K562 (cell line): Measurements from ENCODE around the gene LEAP2. TPM values are rescaled to one million over a fixed set of nuclear protein-coding genes. Genes with fewer than 3 reads are reported as not detected.

Experiments used
- BRD4 ChIP-seq: fragments of 200-600 bp; sonication (generic); IDR thresholded peaks from 2 replicates; pipeline ENCODE4 v1.6.1; 2017; ENCODE audit warnings: inconsistent platforms
- CTBP1 ChIP-seq: fragments of 450-650 bp; IDR thresholded peaks from 2 replicates; pipeline ENCODE4 v1.6.1; 2016; ENCODE audit warnings: borderline replicate concordance
- L3MBTL2 ChIP-seq: fragments of 450-650 bp; IDR thresholded peaks from 2 replicates; pipeline ENCODE4 v1.6.1; 2016; ENCODE audit warnings: mild to moderate bottlenecking, moderate library complexity
- MEF2A ChIP-seq: IDR thresholded peaks from 2 replicates; pipeline ENCODE4 v1.6.1; 2011; ENCODE audit warnings: low read depth, mild to moderate bottlenecking, low read length, moderate library complexity; ENCODE audit not compliant: control insufficient read depth
- ZC3H4 ChIP-seq: sonication (generic); formaldehyde crosslinking; IDR thresholded peaks from 2 replicates; pipeline ENCODE4 v1.9.0; 2021; ENCODE audit warnings: missing genetic modification reagents, borderline replicate concordance
- ZNF318 ChIP-seq, 2 experiments: fragments of 450-650 bp; IDR thresholded peaks; 2 replicates each; pipeline ENCODE4 v1.6.1; 2016; ENCODE audit warnings: mild to moderate bottlenecking in 2 of 2, borderline replicate concordance in 1 of 2, low read depth in 1 of 2, moderate library complexity in 1 of 2
- ZNF644 ChIP-seq: fragments of 200-800 bp; sonication (Bioruptor generic); IDR thresholded peaks from 2 replicates; pipeline ENCODE4 v1.6.1; 2016; ENCODE audit warnings: low read depth, missing genetic modification characterization, missing compliant biosample characterization
- ZNF668 ChIP-seq: fragments of 250-450 bp; sonication (Bioruptor Pico); IDR thresholded peaks from 2 replicates; pipeline ENCODE4 v1.8.0; 2022; ENCODE audit warnings: mild to moderate bottlenecking, inconsistent platforms
- polyA plus RNA-seq, 8 experiments: library from polyadenylated mRNA; depleted of rRNA in 4 of 8; stranded (reverse) in 5 of 8; unstranded in 3 of 8; fragments of >200 nt; fragmentation: Nextera tagmentation in 2 of 8; fragmentation: Illumina TruSeq in 1 of 8; extraction: Ambion mirVana in 2 of 8; extraction: Trizol in 1 of 8; gene quantifications; 2 replicates each; pipeline versions ENCODE4 v1.2.1 to v1.2.3, GENCODE V29; 2011 to 2014; ENCODE audit warnings: inconsistent platforms in 1 of 8, missing spikeins in 1 of 8
- total RNA-seq, 7 experiments: library from RNA; depleted of rRNA in 6 of 7; stranded (reverse); fragments of >200 nt in 6 of 7; fragmentation: Illumina TruSeq in 2 of 7; extraction: Trizol in 2 of 7; gene quantifications; 2 replicates each; pipeline versions ENCODE4 v1.2.1 to v1.2.3, GENCODE V29; 2011 to 2021; ENCODE audit warnings: low replicate concordance in 1 of 7

LEAP2 gene
- total and polyA plus RNA-seq, 9 of the 15 experiments (the other 6 are each of a cell fraction or from before 2014, with no cell fraction given) = 1.1 to 5.6 (median 2.5) TPM

GRCh38 chr5:132866342-132867045, 7.0 kb upstream of the LEAP2 start, which contains the start of the genes GDF9 and UQCRQ (continued):
- TF ChIP-seq ZC3H4 = peak; percentile 89; the same call in 1 of the 2 replicates
- TF ChIP-seq CTBP1 = peak; percentile 55
- TF ChIP-seq BRD4 = no peak; the same call in none of the 2 replicates
- no peak; the same call in 1 of the 2 replicates for TF ChIP-seq ZNF644 (tag)
- TF ChIP-seq MEF2A = no peak
- no peak for TF ChIP-seq ZNF318 (IDR thresholded peaks at IDR 0.05; ENCODE audit: borderline replicate concordance in 1 of 2, low read depth in 1 of 2)
- peak; percentile 89 for TF ChIP-seq L3MBTL2
- no peak for TF ChIP-seq ZNF668 (CRISPR knock-in tag)
